ENCODE results near the gene LSAMP.

The LSAMP gene

GRCh38 chr3:115930168-115930567 lies 515.1 kb downstream of the LSAMP start:
- DNase-seq, result no peak

GRCh38 chr3:115928376-115928775 lies 516.9 kb downstream of the LSAMP start:
- DNase-seq, result no peak

- no peak for DNase-seq
These were observed 518.1 kb downstream of the LSAMP start for GRCh38 chr3:115927197-115927596.

GRCh38 chr3:115922681-115923347 lies 522.5 kb downstream of the LSAMP start:
- no peak for DNase-seq

GRCh38 chr3:115921711-115922110 lies 523.6 kb downstream of the LSAMP start:
- DNase-seq, result no peak

GRCh38 chr3:115918900-115919299 lies 526.4 kb downstream of the LSAMP start:
- DNase-seq, result no peak

GRCh38 chr3:115916866-115917265 lies 528.4 kb downstream of the LSAMP start:
- DNase-seq, result no peak

- no peak for DNase-seq
These were observed 530.2 kb downstream of the LSAMP start for GRCh38 chr3:115915061-115915460.

- DNase-seq, result no peak
These were observed 532.1 kb downstream of the LSAMP start for GRCh38 chr3:115913069-115913686.

- DNase-seq, result no peak
These were observed 532.9 kb downstream of the LSAMP start for GRCh38 chr3:115912372-115912771.

- no peak for DNase-seq
These were observed 539.4 kb downstream of the LSAMP start for GRCh38 chr3:115905871-115906270.

GRCh38 chr3:115903843-115904242 lies 541.4 kb downstream of the LSAMP start:
- no peak for DNase-seq

GRCh38 chr3:115901008-115901407 lies 544.3 kb downstream of the LSAMP start:
- no peak for DNase-seq

GRCh38 chr3:115899535-115899934 lies 545.8 kb downstream of the LSAMP start:
- no peak for DNase-seq

- DNase-seq, result no peak
These were observed 546.5 kb downstream of the LSAMP start for GRCh38 chr3:115898656-115899410.

- DNase-seq, result no peak
These were observed 554.2 kb downstream of the LSAMP start for GRCh38 chr3:115891006-115891636.

- no peak for DNase-seq
These were observed 554.7 kb downstream of the LSAMP start for GRCh38 chr3:115890579-115890978.

GRCh38 chr3:115885621-115886020 lies 559.7 kb downstream of the LSAMP start:
- no peak for DNase-seq

GRCh38 chr3:115877615-115877899 lies 567.7 kb downstream of the LSAMP start:
- no peak for DNase-seq

- no peak for DNase-seq
These were observed 568.2 kb downstream of the LSAMP start for GRCh38 chr3:115876876-115877614.

- DNase-seq, result no peak
These were observed 569.8 kb downstream of the LSAMP start for GRCh38 chr3:115875460-115875859.

GRCh38 chr3:115871735-115872134 lies 573.6 kb downstream of the LSAMP start:
- DNase-seq, result no peak

GRCh38 chr3:115864911-115865310 lies 580.4 kb downstream of the LSAMP start:
- DNase-seq, result no peak
